Fibroblast of skin of scalp (primary cell): ENCODE data around the gene NREP.
A peak's percentile ranks its signal among the peaks of the same experiment; 100 is the strongest.

Experiments used
- DNase-seq: peaks from one replicate; pipeline ENCODE4 v3.0.0-alpha.2; 2013

Gene NREP

GRCh38 chr5:111765613-111766571 is 8.9 kb upstream of the NREP start:
- DNase-seq: no peak

GRCh38 chr5:111764019-111764418 is 7.0 kb upstream of the NREP start:
- no peak for DNase-seq

- DNase-seq: no peak
These were observed 5.9 kb upstream of the NREP start for GRCh38 chr5:111762895-111763294.

- no peak for DNase-seq
These were observed 1.3 kb upstream of the NREP start for GRCh38 chr5:111758284-111758628.

GRCh38 chr5:111757355-111758283 is 625 bp upstream of the NREP start:
- DNase-seq: peak; percentile 99

GRCh38 chr5:111755942-111756381 is 1.0 kb downstream of the NREP start:
- peak; percentile 72 for DNase-seq

- DNase-seq: no peak
These were observed 1.6 kb downstream of the NREP start for GRCh38 chr5:111755345-111755941.

- DNase-seq: no peak
These were observed 3.0 kb downstream of the NREP start for GRCh38 chr5:111753884-111754589.

- DNase-seq: no peak
These were observed 4.5 kb downstream of the NREP start for GRCh38 chr5:111752426-111752965.

- no peak for DNase-seq
These were observed 7.5 kb downstream of the NREP start for GRCh38 chr5:111749303-111750026.

- peak; percentile 86 for DNase-seq
These were observed 8.7 kb downstream of the NREP start for GRCh38 chr5:111748304-111748763.

- no peak for DNase-seq
These were observed 9.7 kb downstream of the NREP start for GRCh38 chr5:111747337-111747736.

- no peak for DNase-seq
These were observed 10.2 kb downstream of the NREP start for GRCh38 chr5:111746791-111747190.

- DNase-seq: no peak
These were observed 11.8 kb downstream of the NREP start for GRCh38 chr5:111745075-111745739.

- no peak for DNase-seq
These were observed 12.5 kb downstream of the NREP start for GRCh38 chr5:111744455-111744854.

GRCh38 chr5:111743988-111744387 is 13.0 kb downstream of the NREP start:
- DNase-seq: peak; percentile 82

GRCh38 chr5:111743512-111743911 is 13.5 kb downstream of the NREP start:
- peak; percentile 53 for DNase-seq

GRCh38 chr5:111742177-111742994 is 14.6 kb downstream of the NREP start:
- DNase-seq: peak; percentile 89

- no peak for DNase-seq
These were observed 15.7 kb downstream of the NREP start for GRCh38 chr5:111741278-111741677.

GRCh38 chr5:111739416-111739815 is 17.6 kb downstream of the NREP start:
- DNase-seq: peak; percentile 43
